HepG2 (cell line): ENCODE measurements around the gene SERPINF2.
"Not testable (repeated sequence)": the region's sequence is repeated elsewhere in the genome, so short reads cannot be mapped to it uniquely, and the experiment has no call there.

Experiments used
- CTCF ChIP-seq: sonication (generic); formaldehyde crosslinking; IDR thresholded peaks from 2 replicates; pipeline ENCODE4 v1.5.0; 2020; ENCODE audit warnings: mild to moderate bottlenecking, missing genetic modification reagents, moderate library complexity
- MAZ ChIP-seq, 2 experiments: sonication (generic) in 1 of 2; formaldehyde crosslinking in 1 of 2; IDR thresholded peaks; 2 replicates each; pipeline versions ENCODE4 v1.5.0 to v1.6.1; 2012 to 2020; ENCODE audit warnings: low read depth in 2 of 2, mild to moderate bottlenecking in 2 of 2, borderline replicate concordance in 1 of 2, improper control_type of control experiment in 1 of 2, low read length in 1 of 2, missing genetic modification reagents in 1 of 2, moderate library complexity in 1 of 2
- POLR2AphosphoS5 ChIP-seq: IDR thresholded peaks from 2 replicates; pipeline ENCODE4 v1.6.1; 2012; ENCODE audit warnings: low read depth, low read length
- ZNF317 ChIP-seq: sonication (generic); formaldehyde crosslinking; IDR thresholded peaks from 2 replicates; pipeline ENCODE4 v1.5.0; 2020; ENCODE audit warnings: mild to moderate bottlenecking, missing genetic modification reagents
- ZNF878 ChIP-seq: sonication (generic); formaldehyde crosslinking; IDR thresholded peaks from 2 replicates; pipeline ENCODE4 v1.8.1; 2023; ENCODE audit warnings: mild to moderate bottlenecking, missing genetic modification reagents, moderate library complexity
- TF ChIP-seq, protein P1 (sequence below): sonication (generic); formaldehyde crosslinking; IDR thresholded peaks from 2 replicates; pipeline ENCODE4 v1.4.0; 2020; ENCODE audit warnings: missing genetic modification reagents

DNA sequence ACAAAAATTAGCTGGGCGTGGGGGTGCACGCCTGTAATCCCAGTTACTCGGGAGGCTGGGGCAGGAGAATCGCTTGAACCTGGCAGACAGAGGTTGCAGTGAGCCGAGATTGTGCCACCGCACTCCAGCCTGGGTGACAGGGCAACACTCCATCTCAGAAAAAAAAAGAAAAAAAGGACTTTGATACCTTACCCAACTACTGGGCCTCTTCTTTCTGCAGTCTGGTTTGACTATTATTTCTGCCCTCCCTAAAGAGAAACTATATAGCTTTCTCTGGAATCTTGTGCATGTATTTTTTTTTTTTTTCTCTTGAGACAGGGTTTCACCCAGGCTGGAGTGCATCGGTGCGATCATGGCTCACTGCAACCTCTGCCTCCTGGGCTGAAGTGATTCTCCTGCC is 55.2 kb downstream of the SERPINF2 start:
- not testable (repeated sequence) for TF ChIP-seq ZNF317 (CRISPR knock-in tag); ZNF878 (CRISPR knock-in tag); CTCF (CRISPR knock-in tag); MAZ (IDR thresholded peaks at IDR 0.05; ENCODE audit: borderline replicate concordance, low read depth, low read length); MAZ (CRISPR knock-in tag; IDR thresholded peaks at IDR 0.05; ENCODE audit: low read depth); POLR2AphosphoS5
- TF ChIP-seq, protein P1, sequence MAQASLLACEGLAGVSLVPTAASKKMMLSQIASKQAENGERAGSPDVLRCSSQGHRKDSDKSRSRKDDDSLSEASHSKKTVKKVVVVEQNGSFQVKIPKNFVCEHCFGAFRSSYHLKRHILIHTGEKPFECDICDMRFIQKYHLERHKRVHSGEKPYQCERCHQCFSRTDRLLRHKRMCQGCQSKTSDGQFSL (CRISPR knock-in tag) = not testable (repeated sequence)
